HG03066 (cell line): Measurements from ENCODE around the gene CEP112.

Experiments
- ATAC-seq: cut with Tn5 transposase; IDR thresholded peaks from one replicate; pipeline ENCODE4 v1.9.1; 2021; ENCODE audit warnings: low read depth; ENCODE audit not compliant: unreplicated experiment

The CEP112 gene

DNA sequence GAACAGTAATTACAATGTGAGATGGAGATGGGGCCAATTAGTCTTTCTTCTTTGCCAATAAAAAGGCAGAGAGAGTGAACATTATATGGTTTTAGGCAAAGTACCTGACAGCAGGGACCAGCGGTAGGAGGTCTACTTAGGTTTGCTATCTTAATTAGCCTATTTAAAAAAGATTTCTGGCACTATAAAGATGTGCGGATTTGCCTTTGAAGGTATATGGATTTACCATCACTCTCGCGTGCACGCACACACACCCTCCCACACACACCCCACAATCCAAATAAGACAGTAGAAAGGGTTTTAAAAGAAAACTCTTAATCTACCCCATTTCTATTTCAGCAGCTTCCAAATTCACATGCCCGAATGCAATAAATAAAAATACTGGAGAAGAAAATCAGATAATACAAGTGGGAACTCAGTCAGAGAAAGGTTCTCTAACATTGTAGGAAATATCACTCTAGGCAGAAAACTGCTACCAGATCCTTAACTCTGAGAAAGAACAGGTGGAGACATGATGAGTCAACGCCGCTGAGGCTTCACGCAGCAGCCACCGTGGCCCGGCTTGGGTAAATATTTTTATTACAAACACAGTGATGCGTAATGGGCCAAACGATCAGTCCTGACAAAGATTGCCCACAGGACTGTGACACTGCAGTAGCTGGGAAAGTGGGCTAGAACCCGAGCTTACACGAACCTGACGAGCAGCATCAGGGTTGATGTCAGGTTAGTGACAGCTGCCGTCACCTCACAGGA is 563.9 kb downstream of the CEP112 start:
- no peak for ATAC-seq

DNA sequence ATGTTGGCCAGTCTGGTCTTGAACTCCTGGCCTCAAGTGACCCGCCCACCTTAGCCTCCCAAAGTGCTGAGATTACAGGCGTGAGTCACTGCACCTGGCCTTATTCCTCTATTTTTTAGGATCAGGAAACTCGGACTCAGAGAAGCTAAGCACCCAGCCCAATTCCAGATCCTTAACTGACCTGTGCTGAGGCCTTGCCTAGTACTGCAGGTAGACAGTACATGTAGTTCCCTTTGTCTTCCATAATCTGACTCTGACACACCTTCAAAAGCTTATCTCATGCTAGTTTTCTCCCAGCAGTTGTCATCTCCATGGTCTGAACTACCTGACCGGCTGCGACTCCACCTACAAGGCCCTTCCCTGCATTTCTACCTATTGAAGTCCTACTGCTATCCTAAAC is 564.8 kb downstream of the CEP112 start:
- ATAC-seq, result no peak

DNA sequence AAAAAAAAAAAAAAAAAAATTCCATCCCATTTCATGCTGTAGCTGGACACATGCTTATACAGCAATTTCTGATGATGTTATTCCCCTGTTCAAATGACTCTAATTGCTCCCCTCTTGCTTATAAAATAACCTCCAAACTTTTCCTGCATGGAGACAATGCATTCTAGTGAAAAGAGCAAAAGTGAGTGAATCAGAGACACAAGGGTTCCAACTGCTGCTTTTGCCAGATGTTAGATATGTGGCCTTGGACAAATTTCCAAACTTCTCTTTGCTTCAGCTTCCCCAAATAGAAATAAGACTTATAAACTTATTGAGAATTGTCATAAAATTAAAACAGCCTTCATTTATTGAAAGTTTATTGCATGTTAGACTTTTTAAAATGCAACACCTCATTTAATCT is 565.5 kb downstream of the CEP112 start:
- no peak for ATAC-seq

DNA sequence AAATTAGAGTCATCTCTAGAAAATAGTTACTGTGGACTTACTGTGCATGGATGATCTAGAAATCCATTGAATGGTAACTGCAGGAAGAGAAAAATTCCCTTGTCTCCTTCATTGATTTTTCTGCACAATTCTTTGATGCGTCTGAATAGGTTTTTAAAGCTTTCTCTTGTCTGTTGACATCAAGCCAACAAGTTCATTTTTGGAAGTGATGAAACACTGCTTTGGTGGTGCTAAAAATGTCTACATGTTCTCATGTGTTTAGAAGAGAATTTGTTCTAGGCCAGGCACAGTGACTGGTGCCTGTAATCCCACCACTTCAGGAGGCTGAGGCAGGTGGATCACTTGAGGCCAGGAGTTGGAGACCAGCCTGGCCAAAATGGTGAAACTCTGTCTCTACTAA is 573.4 kb downstream of the CEP112 start:
- no peak for ATAC-seq

DNA sequence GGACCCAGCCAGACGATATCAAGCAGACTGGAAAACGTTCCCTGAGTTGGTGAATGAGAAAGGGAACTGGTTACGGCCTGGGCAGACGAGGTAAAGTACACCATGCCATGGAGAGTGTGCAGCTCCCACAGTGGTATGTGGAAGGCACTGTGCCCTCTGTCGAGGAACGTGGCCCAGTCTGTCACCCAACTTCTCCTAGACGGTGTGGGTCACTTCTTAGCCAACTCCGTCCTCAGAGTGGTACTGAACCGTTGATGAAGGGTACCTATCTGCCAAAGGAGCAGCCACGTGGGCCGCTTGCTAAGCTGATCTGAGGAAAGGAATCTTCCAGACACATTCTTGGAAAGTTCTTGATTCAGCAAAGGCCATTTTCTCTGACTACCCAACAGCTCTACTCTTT is 574.4 kb downstream of the CEP112 start:
- ATAC-seq, result no peak

DNA sequence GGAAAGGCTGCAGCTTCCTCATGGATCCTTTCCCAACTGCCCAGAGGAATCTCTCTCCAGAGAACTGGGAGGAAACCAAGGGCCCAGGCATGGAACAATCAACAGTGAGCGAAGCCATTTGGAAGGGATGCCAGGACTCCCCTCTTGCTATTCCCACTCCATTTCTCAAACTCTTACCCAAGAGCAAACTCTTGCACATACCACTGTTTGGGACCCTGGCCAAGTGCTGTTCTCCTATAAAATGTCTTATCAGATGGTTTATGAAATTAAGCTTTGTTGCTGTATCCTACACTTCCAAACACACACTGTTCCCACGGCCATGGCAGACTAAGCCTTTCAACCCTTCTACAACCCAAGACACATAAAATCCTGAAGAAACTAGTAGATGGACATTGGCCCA is 582.2 kb downstream of the CEP112 start:
- ATAC-seq, result no peak

DNA sequence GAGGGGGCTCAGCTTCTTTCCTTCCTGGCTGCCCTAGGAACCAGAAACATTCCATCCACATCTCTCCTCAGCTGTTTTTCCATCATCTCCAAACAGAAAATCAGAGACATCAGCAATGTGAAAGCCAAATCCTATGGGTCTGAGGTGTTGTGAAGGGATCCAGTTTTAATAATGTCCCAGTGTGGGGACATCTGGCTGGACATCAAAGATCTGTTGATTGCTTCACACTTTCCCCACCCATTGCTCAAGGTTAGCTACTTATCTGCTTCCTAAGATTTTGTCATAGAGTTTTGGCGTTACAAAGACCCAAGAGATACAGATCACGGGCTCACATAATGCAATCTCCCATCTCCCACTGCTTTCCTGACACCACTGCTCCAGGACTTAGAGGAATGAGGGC is 582.6 kb downstream of the CEP112 start:
- no peak for ATAC-seq

DNA sequence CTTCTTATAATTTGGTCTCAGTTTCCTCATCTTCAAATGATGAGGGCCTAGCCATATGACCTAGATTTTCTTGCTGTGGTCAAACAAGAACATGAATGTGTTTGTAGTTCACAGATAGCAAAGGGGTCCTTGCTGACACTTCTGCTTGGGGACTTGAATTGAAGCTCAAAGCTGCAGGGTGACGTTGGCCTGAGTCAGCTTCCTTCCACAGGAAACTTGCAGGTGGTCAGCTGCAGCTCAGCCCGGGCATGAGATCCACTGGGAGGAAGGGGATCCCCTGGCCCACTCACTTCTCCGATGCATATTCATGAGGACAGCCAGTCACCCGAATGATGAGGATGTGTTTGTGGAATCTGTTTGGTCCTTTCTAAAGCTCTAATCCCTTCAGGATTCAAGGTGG is 587.9 kb downstream of the CEP112 start:
- ATAC-seq, result no peak

DNA sequence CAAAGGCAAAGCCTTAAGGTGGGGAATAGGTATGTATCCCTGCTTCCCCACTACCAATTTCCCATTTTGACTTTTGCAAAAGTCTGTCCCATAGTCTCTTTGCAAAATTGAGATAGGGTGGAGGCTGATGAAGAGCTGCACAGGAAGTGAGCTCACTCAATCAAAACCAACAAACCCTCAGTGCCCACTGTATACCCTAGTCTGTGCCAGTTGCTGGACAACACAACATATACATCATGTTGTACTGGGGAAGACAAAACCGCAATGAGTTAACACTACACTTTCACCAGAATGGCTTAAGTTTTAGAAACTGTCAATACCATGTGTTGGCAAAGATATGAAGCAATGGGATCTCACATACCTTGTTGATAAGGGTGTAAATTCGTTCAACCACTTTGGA is 590.1 kb downstream of the CEP112 start:
- ATAC-seq, result no peak

DNA sequence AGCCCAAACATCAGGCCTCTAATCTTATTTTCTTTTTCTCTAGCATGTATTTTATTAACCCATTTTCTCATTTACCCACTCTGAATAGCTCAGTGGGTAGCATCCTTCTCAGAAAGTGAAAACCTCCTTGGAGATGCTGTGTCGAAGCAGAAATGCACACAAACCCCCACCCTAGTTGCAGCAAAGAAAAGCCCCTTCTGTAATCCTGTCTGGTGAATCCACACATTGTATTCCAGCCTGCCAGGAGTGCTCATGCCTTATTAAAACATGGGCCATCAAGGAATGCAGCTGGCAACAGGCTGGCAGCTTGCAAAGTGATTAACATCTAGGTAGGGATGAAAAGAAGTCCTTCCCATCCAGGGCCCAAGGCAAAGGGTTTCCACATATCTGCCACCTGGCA is 590.8 kb downstream of the CEP112 start:
- ATAC-seq, result no peak

DNA sequence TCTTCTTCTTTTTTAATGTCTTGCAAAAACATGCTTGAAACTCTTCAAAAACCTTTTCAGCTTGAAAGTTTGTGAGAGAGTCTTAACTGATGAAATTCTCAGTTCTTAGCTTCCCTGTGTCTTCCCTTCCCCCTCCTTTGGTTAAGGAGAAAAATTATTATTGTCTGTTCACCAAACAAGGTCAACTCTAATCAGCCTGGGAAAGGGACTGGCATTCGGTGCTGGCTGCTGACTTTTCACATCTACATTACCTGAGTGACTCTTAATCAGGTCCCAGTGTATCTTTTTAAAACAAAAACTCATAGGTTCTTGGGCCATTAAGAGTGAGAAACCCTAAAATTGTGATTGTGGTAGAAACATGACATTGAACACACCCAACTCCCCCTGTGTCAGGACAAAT is 591.4 kb downstream of the CEP112 start:
- ATAC-seq, result no peak

DNA sequence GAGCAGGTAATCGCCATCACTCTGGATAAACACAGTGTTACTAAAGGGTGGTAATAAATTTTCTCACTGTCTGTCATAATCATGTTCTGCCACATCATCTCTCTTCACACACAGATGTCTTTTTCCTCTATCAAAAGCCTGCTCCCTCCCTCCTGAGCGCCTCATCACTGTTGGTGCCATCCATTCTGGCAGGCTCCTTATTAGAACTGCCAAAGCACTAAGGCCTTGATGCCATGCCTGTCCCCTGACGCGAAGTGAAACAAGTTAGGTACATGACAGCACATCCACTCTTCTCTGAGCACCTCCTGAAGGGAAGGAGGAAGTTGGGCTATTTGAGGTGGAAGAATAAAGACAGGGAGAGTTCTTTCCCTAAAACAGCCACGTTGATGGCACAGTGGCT is 592.3 kb downstream of the CEP112 start:
- no peak for ATAC-seq

DNA sequence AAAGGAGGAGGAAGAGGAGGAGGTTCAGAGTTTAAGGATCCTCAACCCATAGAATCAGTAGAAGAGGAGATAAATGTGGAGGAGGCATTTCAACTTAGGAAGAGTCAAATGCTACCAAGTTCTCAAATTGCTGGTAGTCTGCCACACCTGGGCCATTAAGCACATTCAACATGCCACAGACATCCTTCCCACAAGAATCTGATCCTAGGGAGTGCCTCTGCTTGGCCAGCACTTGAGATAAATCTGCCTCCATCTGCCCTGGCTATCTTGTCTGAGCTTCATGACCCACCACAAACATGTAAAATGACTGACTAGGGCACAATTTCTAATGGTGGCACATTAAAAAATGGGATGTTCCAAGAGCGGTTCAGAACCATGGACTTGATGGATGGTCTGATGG is 593.2 kb downstream of the CEP112 start:
- ATAC-seq, result no peak

DNA sequence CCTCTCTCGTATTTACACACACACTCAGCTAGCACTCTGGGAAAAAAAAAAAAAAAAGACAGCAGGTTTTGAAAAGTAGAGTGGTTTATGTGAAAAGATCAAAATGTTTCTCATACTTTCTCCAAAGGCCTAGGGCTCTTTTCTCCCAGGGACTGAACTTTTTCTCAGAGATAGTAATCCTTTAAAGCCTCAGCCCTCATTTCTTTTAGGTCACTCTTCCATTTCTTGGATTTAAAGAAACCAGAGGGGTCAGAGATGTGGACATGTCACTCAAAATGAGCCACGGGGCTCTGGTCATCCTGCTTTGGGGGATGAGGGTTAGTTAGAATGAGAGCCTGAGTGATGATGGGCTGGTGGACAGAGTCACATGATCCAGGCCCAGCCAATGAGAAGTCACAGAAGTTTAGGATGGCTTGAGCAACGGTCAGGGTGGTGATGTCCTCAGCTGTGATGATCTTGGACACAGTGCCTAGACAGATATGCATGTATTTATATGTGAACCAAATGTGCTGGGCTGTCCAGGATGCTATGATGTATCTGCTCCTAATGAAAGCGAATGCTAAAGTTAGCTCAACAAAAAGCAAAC is 596.8 kb downstream of the CEP112 start:
- ATAC-seq, result no peak

DNA sequence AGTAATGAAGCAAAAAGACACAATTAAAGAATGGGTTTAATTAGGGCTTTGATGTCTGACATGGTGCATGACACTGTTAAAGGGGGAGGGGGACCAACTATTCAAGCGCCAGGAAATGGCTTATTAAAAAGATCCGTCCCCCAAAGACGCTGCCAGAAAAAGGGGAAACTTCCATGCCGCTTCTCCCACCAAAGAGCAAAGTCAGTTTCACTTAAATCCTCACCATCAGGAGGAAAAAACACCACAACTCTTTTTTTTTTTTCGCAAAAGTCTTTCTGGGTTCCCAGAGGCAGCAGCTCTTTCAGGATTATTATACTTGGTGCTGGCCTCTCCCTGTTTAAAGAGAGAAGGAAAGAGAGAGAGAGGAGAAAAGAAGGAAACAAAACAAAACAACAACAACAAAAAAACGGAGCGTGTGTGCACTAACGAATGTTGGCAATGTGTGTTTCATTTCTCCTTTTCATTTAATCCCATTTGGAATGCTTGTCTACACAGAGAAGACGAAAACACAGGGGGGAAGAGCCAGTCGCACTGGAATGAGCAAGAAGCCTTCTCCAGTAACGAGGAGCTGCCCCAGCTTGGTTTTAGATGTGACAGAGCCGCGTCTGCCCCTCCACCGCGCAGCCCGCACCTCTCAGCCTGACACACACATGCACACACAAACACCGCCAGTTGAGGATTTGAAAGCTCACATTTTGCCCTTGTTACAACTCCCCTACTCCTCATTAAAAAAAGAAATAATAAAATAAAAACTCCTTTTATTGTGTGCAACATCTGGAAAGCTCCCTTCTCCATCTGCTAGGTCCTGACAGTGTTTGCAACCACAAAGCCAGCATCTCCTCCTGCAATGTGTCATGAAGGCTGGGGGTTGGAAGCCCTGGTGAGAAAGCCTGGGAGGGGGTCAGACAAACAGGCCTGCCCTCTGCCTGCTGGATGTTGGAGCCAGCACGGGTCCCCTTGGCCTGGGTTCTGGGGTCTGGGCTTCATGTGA is 597.8 kb downstream of the CEP112 start:
- no peak for ATAC-seq

DNA sequence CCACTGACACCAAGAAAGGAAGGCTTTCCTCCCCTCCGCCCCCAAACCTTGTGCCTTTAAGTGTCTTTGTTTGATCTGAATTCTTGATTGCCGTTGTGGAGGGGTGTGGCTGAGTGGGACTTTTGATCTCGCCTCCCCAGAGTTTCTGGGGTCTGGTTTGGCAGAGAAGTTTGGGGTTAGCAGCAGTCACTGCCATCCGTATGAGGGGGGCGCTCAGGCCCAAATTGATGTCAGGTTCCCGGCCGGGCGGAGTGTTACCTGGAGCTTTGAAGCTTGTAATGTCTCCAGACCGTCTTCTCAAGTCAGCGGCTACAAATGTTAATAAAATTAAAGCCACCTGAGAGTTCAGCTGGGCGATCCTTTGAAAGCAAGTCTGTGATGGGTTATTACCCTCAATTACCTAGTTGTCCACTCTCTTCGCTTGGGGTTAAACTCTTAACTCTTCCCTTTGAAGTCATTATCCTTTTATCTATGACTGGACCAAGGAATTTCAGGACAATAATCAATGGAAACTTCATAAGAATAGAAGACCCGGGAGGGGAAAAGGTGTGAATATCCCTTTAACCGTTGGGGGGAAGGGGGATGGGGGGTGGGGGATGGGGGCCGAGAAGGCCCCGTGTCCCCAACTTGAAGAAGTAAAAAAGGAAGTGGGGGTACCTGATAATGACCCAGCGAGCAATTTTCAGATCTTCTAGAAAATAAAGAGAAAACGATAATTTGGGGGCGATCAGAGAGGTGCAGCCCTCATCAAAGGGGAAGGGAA is 598.7 kb downstream of the CEP112 start:
- no peak for ATAC-seq

DNA sequence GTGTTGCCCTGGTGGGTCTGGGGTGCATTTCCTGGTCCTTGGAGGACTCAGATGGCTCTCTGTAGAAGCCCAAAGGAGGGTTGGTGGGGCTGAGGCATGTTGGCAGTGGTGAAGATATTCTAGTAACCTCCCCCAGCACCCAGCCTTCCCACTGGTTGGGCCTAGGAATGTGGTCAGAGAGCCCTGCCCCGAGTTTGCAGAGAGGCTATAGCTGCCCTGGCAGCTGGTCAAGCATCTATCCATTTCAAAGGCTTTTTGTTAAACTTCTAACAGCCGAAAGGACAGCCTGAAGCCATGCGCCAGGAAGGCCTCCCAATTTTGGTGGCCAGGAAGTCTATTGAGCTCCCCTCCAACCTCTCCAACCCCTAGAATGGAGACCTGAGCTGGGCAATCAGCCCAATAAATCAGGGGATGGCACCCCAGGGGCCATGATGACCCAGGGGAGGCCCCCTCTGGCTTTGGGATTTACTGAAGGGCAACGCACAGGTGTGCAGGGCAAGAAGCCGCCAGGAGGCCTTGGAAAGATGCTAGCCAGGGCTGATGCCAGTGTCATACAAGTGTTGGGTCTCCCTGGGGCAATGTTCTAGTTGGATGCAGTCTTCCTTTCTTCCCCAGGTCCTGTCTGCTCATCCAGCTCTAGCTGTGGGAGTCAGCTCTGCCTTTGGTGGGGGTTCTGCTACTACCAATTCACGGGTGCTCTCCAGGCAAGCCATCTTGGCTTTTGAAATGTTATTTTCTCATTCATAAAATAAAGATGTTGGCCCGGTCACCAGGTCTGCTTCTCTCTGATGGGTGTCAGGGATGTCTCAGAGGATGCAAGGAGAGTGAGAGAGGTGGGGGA is 599.6 kb downstream of the CEP112 start:
- ATAC-seq, result no peak

DNA sequence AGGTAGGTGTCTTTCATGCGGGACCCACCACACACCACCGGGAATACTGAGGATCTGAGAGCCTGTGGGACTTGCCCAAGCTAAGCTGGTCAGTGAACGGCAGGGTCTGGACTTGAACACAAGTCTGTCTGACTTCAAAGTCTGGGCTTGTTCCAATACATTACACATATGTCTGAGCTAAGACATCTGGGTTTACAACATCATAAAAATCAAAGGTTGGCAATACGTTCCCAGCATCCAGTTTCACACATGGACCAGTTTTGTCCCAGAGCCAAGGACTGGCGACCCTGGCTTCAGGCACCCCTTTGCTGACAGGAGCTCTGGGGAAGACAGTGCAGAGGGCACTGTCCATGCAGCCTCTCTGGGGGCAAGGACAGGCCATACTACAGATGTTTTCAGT is 602.6 kb downstream of the CEP112 start:
- no peak for ATAC-seq

DNA sequence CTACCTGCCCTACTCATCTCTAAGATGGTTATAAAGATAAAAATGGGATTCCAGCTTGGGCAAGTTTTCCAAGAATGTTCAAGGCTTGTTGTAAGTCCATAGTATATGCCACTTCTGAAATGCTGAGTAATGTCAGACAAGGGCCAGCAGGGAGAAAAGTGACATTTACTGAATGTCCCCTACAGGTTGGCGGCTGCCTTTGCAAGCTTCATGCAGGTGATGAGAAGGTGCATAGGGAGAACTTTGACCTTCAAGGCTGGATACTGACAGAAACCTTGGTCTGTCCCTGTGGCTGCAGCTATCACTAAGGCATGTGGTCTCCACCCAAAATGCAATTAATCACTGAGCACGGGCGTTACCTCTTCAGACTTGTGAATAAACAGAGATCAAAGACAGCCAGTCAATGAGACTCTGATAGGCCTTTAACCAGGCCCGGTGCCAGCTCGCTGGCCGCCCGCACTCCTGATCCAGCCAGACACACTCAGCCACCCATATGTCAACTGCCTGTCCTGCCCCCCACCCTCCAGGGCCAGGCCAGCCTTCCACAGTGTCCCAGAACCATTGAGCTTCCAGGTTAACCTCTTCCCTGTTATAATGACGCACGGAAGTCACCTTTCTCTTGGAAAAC is 603.6 kb downstream of the CEP112 start:
- no peak for ATAC-seq
